Mesodermal cell (in vitro differentiated cells): ENCODE data around the gene GRIA1. TPM values are rescaled to one million over a fixed set of nuclear protein-coding genes. Genes with fewer than 3 reads are reported as not detected.
A peak's percentile ranks its signal among the peaks of the same experiment; 100 is the strongest.

Experiments used
- H3K27ac ChIP-seq: 2 replicates; pipeline ENCODE4 v1.7.0; 2013; ENCODE audit warnings: mild to moderate bottlenecking, low read depth, low read length, moderate library complexity; ENCODE audit not compliant: severe bottlenecking
- H3K36me3 ChIP-seq: 2 replicates; pipeline ENCODE4 v1.7.1; 2013; ENCODE audit warnings: mild to moderate bottlenecking, low read length, moderate library complexity; ENCODE audit not compliant: control insufficient read depth, insufficient read depth
- H3K4me1 ChIP-seq: one replicate; pipeline ENCODE4 v1.7.1; 2013; ENCODE audit warnings: mild to moderate bottlenecking, low read length; ENCODE audit not compliant: insufficient read depth, control insufficient read depth, poor library complexity, severe bottlenecking
- H3K4me3 ChIP-seq: 2 replicates; pipeline ENCODE4 v1.7.0; 2013; ENCODE audit warnings: low read length, control low read depth, mild to moderate bottlenecking; ENCODE audit not compliant: insufficient read depth, poor library complexity, severe bottlenecking; ENCODE audit errors: extremely low read depth
- H3K9me3 ChIP-seq: 2 replicates; pipeline ENCODE4 v1.7.1; 2013; ENCODE audit warnings: mild to moderate bottlenecking, low read length, moderate library complexity; ENCODE audit not compliant: control insufficient read depth
- WGBS, 2 experiments: methylation state at CpG; one replicate each; pipeline ENCODE4 v1.1.5; 2013; ENCODE audit warnings: missing lambda C conversion rate in 2 of 2; ENCODE audit not compliant: insufficient coverage in 2 of 2; 5-methylcytosine and 5-hydroxymethylcytosine counted together
- polyA plus RNA-seq, 2 experiments: library from polyadenylated mRNA; stranded (reverse); fragments of 50-300 nt; gene quantifications; one replicate each; pipeline ENCODE4 v1.2.3, GENCODE V29; 2013

GRIA1 gene
- polyA plus RNA-seq (2013, experiment 1 of 2) = 2.3 TPM
- 2.2 TPM for polyA plus RNA-seq (2013, experiment 2 of 2)

DNA sequence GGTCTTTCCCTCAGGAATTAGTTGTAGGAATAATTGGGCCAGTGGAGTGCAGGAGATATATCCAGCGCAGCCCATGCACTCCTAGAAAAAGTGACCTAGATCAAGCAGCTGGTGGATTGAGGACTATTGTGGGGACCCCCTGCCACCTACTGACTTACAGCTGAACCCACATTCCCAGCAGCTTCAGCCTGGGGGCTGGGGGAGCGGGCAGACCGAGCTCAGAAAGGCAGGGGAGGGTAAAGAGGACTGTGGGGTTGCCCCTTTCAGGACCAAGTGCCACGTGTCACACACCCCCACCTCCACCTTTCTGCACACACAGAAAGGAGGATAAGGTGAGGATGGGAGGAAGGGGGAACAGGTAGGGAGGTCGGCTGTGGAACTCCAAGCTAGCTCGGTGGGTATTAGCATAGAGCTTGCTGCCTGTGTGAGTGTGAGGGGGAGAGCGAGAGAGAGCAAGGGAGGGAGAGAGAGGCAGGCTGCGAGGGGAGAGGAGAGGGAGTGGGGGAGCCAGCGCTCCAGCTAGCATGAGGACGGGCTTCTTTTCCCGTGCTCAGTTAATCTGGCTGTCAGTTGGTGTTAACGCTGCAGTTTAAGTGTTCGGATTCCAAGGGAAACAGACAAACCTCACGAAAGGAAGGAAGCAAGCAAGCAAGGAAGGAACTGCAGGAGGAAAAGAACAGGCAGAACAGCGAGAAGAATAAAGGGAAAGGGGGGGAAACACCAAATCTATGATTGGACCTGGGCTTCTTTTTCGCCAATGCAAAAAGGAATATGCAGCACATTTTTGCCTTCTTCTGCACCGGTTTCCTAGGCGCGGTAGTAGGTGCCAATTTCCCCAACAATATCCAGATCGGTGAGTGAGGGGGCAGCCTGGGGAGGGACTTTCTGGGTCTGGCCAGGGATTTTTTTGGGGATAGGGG is at the start of gene GRIA1:
Gene GRIA1 (plus strand): TSS at position 553 of the 920 bp plus-strand sequence.
- Histone ChIP-seq H3K27ac (peak within 1 kb of the TSS; percentile 51), H3K4me1 (peaks cover 9% of the 10 kb centered on the region), H3K9me3 (no peaks in the 10 kb centered on the region), H3K4me3 (peak within 1 kb of the TSS; percentile 23), H3K36me3 (no peaks in the 10 kb centered on the region)
- WGBS, 2 experiments = 14 to 21% methylated on average over 14 of the region's 20 CpGs

- 93% methylated on average over 8 to 9 of the region's 9 CpGs for WGBS, 2 experiments
- H3K27ac ChIP-seq = no peak overlapping the region
Observed at GRCh38 chr5:153445875-153446579, 44.4 kb upstream of the GRIA1 start.

DNA sequence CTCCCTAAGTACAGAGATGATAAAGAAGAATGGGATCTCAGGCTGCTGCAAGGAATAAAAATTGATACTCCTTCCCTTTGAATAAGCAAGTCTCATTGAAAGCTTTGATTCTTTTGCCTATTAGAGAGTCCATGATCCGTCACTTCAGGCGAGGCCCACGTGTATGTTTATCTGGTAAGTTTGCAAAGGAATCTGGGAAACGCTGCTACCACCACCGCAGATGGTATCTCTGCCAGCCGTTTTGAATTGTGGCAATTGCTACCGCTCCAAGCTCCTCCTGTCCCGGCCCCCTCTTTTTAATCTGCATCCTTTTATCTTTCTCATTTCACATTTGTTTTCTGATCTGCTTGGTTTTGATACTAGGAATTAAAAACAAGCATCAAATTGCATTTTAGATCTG is 42.9 kb upstream of the GRIA1 start:
- no peaks in the 10 kb centered on the region for H3K9me3 ChIP-seq
- no peaks in the 10 kb centered on the region for H3K36me3 ChIP-seq
- H3K27ac ChIP-seq = no peak overlapping the region
- no peaks in the 10 kb centered on the region for H3K4me1 ChIP-seq
- 91 to 94% methylated on average over 6 of the region's 8 CpGs for WGBS, 2 experiments
- H3K4me3 ChIP-seq = no peak overlapping the region

More at GRCh38 chr5:153445875-153446579, 44.4 kb upstream of the GRIA1 start:
- H3K4me3 ChIP-seq = no peak overlapping the region
- H3K4me1 ChIP-seq = no peaks in the 10 kb centered on the region
- H3K9me3 ChIP-seq = no peaks in the 10 kb centered on the region
- H3K36me3 ChIP-seq = no peaks in the 10 kb centered on the region

GRCh38 chr5:153456354-153456753 is 34.1 kb upstream of the GRIA1 start:
- Histone ChIP-seq H3K27ac (no peak overlapping the region), H3K4me3 (no peak overlapping the region), H3K9me3 (no peaks in the 10 kb centered on the region), H3K4me1 (peaks cover 8% of the 10 kb centered on the region), H3K36me3 (no peaks in the 10 kb centered on the region)
- WGBS, 2 experiments = 67 to 80% methylated on average over 1 to 2 of the region's 2 CpGs

- Histone ChIP-seq H3K36me3 (no peaks in the 10 kb centered on the region), H3K27ac (no peak overlapping the region), H3K4me1 (peaks cover 8% of the 10 kb centered on the region), H3K9me3 (no peaks in the 10 kb centered on the region), H3K4me3 (no peak overlapping the region)
- WGBS, 2 experiments = 100% methylated on average over 1 of the region's 1 CpG; no CpG with 5 or more reads in 1 of the 2 experiments
Observed at GRCh38 chr5:153456993-153457392, 33.5 kb upstream of the GRIA1 start.

DNA sequence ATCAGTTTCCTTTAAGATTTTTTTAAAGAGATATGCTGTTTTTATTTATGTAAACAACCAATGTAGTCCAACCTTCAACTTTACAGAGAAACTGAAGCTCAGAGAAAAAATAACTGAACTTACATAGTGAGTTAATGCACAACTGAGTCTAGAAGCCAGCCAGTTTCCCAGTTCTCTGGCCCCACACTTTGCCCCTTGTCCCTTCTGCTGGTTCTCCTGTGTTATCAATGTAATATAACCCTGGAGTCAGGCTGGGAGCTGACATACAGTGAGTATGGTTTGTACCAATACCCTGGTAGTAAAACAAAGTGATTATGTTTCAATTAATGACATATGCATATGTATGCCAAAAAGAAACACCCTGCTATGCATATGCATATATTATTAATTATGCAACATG is 32.2 kb upstream of the GRIA1 start:
- Histone ChIP-seq H3K9me3 (no peaks in the 10 kb centered on the region), H3K4me3 (no peak overlapping the region), H3K4me1 (peaks cover 8% of the 10 kb centered on the region), H3K36me3 (no peaks in the 10 kb centered on the region), H3K27ac (no peak overlapping the region)

- no peaks in the 10 kb centered on the region for H3K9me3 ChIP-seq
- H3K36me3 ChIP-seq = no peaks in the 10 kb centered on the region
- H3K27ac ChIP-seq = no peak overlapping the region
- no peak overlapping the region for H3K4me3 ChIP-seq
- H3K4me1 ChIP-seq = peaks cover 12% of the 10 kb centered on the region
Observed at GRCh38 chr5:153459051-153459743, 31.3 kb upstream of the GRIA1 start.

DNA sequence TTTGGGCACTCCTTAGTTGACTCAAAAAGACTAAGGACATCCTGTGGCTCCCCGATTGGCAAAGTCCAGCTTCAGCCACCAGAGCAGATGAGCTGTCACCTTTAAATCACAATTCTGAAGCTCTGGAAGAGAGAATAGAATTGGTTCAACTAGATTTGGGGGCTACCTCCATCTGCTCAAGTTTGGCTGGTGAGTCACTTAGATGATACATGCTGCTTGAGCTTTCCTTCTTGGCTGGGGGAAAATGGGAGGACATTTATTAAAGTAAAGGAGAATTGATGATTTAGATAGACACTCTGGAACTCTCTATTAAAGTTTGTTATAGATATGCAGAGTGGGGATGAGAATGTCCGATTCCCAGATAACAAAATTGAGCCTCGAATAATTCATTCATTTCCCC is 30.0 kb upstream of the GRIA1 start:
- Histone ChIP-seq H3K27ac (no peak overlapping the region), H3K4me3 (no peak overlapping the region), H3K4me1 (peaks cover 16% of the 10 kb centered on the region), H3K9me3 (peaks cover 1% of the 10 kb centered on the region), H3K36me3 (no peaks in the 10 kb centered on the region)
- WGBS, 2 experiments = 88% methylated on average over 3 of the region's 3 CpGs; no CpG with 5 or more reads in 1 of the 2 experiments

- Histone ChIP-seq H3K36me3 (no peaks in the 10 kb centered on the region), H3K4me1 (peaks cover 12% of the 10 kb centered on the region), H3K27ac (no peak overlapping the region), H3K4me3 (no peak overlapping the region), H3K9me3 (peaks cover 6% of the 10 kb centered on the region)
- 88% methylated on average over 1 of the region's 2 CpGs; no CpG with 5 or more reads in 1 of the 2 experiments for WGBS, 2 experiments
Observed at GRCh38 chr5:153461341-153461740, 29.1 kb upstream of the GRIA1 start.

DNA sequence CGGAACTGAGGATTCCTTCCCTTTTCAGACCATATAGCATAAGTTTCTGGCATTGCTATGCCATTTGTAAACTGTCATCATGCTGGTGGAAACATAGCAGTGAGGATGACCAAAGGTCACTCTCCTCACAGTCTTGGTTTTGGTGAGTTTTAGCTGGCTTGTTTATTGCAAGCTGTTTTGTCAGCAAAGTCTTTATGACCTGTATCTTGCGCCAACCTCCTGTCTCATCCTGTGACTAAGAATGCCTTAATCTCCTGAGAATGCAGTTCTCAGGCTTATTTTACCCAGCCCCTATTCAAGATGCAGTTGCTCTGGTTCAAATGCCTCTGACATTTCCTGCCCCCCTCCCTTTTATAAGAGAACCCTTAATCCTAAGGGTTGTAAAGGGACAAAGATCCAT is 26.7 kb upstream of the GRIA1 start:
- peaks cover 6% of the 10 kb centered on the region for H3K9me3 ChIP-seq
- WGBS, 2 experiments = 60 to 80% methylated on average over 1 of the region's 2 CpGs
- peak overlapping the region; percentile 48 for H3K27ac ChIP-seq

More for the DNA sequence above, 26.7 kb upstream of the GRIA1 start:
- peaks cover 8% of the 10 kb centered on the region for H3K4me1 ChIP-seq
- no peaks in the 10 kb centered on the region for H3K36me3 ChIP-seq
- H3K4me3 ChIP-seq = no peak overlapping the region
